IMR-90 (cell line): ENCODE data around the gene NFATC3. TPM values are rescaled to one million over a fixed set of nuclear protein-coding genes. Genes with fewer than 3 reads are reported as not detected.

Source experiments
- ATAC-seq: fragments of 200-7000 bp; cut with Tn5 transposase; 2 replicates; pipeline ENCODE4 v1.9.1; 2020; ENCODE audit warnings: low read depth, mild to moderate bottlenecking, moderate library complexity
- BruUV-seq: library from RNA; stranded (reverse); fragments of 400-500 nt; replicated peaks from 2 replicates; lab custom pipeline; 2021; lab: Mats Ljungman, UMichigan
- CTCF ChIA-PET: fragments of 300-600 bp; formaldehyde crosslinking; extraction: SDS; loops from one replicate; lab custom pipeline; 2021; ENCODE audit warnings: antibody characterized with exemption; lab: Yijun Ruan, JAX
- POLR2A ChIA-PET: fragments of 300-600 bp; sonication (Branson Sonifier 250); formaldehyde crosslinking; loops from one replicate; lab custom pipeline; 2022; ENCODE audit warnings: antibody characterized with exemption; ENCODE audit not compliant: unreplicated experiment; lab: Charles Lee
- DNase-seq: peaks from one replicate; pipeline ENCODE4 v3.0.0; 2013
- H2AFZ ChIP-seq: replicated peaks from 2 replicates; pipeline ENCODE3; 2013; ENCODE audit warnings: low read length, mild to moderate bottlenecking; ENCODE audit not compliant: poor library complexity
- H2AK5ac ChIP-seq: 2 replicates; pipeline ENCODE4 v1.6.1; 2013; ENCODE audit warnings: low read depth, low read length, inconsistent platforms
- H2AK9ac ChIP-seq: replicated peaks from 2 replicates; pipeline ENCODE3; 2013; ENCODE audit warnings: mild to moderate bottlenecking, low read depth, low read length, moderate library complexity; ENCODE audit not compliant: poor library complexity
- H2BK120ac ChIP-seq: 2 replicates; pipeline ENCODE4 v1.6.1; 2013; ENCODE audit warnings: low read depth, low read length, inconsistent platforms
- H2BK15ac ChIP-seq: 3 replicates; pipeline ENCODE4 v1.6.1; 2013; ENCODE audit warnings: low read depth, low read length, inconsistent platforms
- H2BK20ac ChIP-seq: 2 replicates; pipeline ENCODE4 v1.6.1; 2013; ENCODE audit warnings: low read depth, mild to moderate bottlenecking, inconsistent platforms, low read length, moderate library complexity
- H2BK5ac ChIP-seq: 2 replicates; pipeline ENCODE4 v1.6.1; 2013; ENCODE audit warnings: mild to moderate bottlenecking, low read depth, low read length, inconsistent platforms; ENCODE audit not compliant: poor library complexity, severe bottlenecking
- H3K14ac ChIP-seq: replicated peaks from 2 replicates; pipeline ENCODE4 v1.6.1; 2013; ENCODE audit warnings: low read depth, low read length, inconsistent platforms
- H3K18ac ChIP-seq: 2 replicates; pipeline ENCODE4 v1.6.1; 2013; ENCODE audit warnings: low read depth, low read length, control low read depth
- H3K23ac ChIP-seq: 2 replicates; pipeline ENCODE4 v1.6.1; 2013; ENCODE audit warnings: low read depth, low read length, inconsistent platforms
- H3K27ac ChIP-seq: 2 replicates; pipeline ENCODE4 v1.5.1; 2013; ENCODE audit warnings: mild to moderate bottlenecking, control low read depth, low read length; ENCODE audit not compliant: insufficient read depth
- H3K27me3 ChIP-seq: 2 replicates; pipeline ENCODE4 v1.6.1; 2013; ENCODE audit warnings: low read length; ENCODE audit not compliant: control insufficient read depth, insufficient read depth
- H3K36me3 ChIP-seq: 2 replicates; pipeline ENCODE4 v1.6.1; 2013; ENCODE audit warnings: low read length, mixed read lengths; ENCODE audit not compliant: control insufficient read depth, insufficient read depth
- H3K4ac ChIP-seq: 2 replicates; pipeline ENCODE4 v1.6.1; 2013; ENCODE audit warnings: low read depth, low read length, inconsistent platforms
- H3K4me1 ChIP-seq: 2 replicates; pipeline ENCODE4 v1.6.1; 2013; ENCODE audit warnings: low read length, mixed read lengths; ENCODE audit not compliant: control insufficient read depth, insufficient read depth
- H3K4me2 ChIP-seq: 2 replicates; pipeline ENCODE4 v1.6.1; 2013; ENCODE audit warnings: low read depth, mild to moderate bottlenecking, control low read depth, low read length, moderate library complexity
- H3K4me3 ChIP-seq: 2 replicates; pipeline ENCODE4 v1.5.1; 2013; ENCODE audit warnings: low read depth, mild to moderate bottlenecking, control low read depth, low read length, moderate library complexity; ENCODE audit not compliant: insufficient read depth
- H3K56ac ChIP-seq: 2 replicates; pipeline ENCODE4 v1.6.1; 2013; ENCODE audit warnings: low read length, inconsistent platforms; ENCODE audit not compliant: insufficient read depth; ENCODE audit errors: extremely low read depth
- H3K79me1 ChIP-seq, 2 experiments: 2 replicates each; pipeline ENCODE4 v1.6.1; 2013; ENCODE audit warnings: low read length in 2 of 2, inconsistent platforms in 1 of 2, low read depth in 1 of 2
- H3K9ac ChIP-seq: 2 replicates; pipeline ENCODE4 v1.6.1; 2013; ENCODE audit warnings: low read depth, low read length, control low read depth
- H3K9me1 ChIP-seq: 2 replicates; pipeline ENCODE4 v1.6.1; 2013; ENCODE audit warnings: low read length, inconsistent platforms; ENCODE audit not compliant: insufficient read depth
- H3K9me3 ChIP-seq: 2 replicates; pipeline ENCODE4 v1.6.1; 2013; ENCODE audit warnings: low read length; ENCODE audit not compliant: control insufficient read depth, insufficient read depth
- H4K20me1 ChIP-seq: 2 replicates; pipeline ENCODE4 v1.6.1; 2013; ENCODE audit warnings: low read length, inconsistent platforms; ENCODE audit not compliant: insufficient read depth
- H4K5ac ChIP-seq: 2 replicates; pipeline ENCODE4 v1.6.1; 2013; ENCODE audit warnings: mild to moderate bottlenecking, low read depth, low read length, control low read depth
- H4K8ac ChIP-seq, 2 experiments: 2 replicates each; pipeline ENCODE4 v1.6.1; 2013; ENCODE audit warnings: low read depth in 2 of 2, low read length in 2 of 2, control low read depth in 1 of 2, inconsistent platforms in 1 of 2
- H4K91ac ChIP-seq: 2 replicates; pipeline ENCODE4 v1.6.1; 2013; ENCODE audit warnings: low read depth, low read length, inconsistent platforms; ENCODE audit not compliant: insufficient read depth
- CHD1 ChIP-seq: IDR thresholded peaks from 2 replicates; pipeline ENCODE4 v1.6.1; 2012; ENCODE audit warnings: low read depth, low read length, improper control_type of control experiment
- MAZ ChIP-seq: IDR thresholded peaks from 2 replicates; pipeline ENCODE4 v1.6.1; 2012; ENCODE audit warnings: low read depth, mild to moderate bottlenecking, low read length, improper control_type of control experiment, moderate library complexity, borderline replicate concordance
- MXI1 ChIP-seq: IDR thresholded peaks from 2 replicates; pipeline ENCODE4 v1.6.1; 2012; ENCODE audit warnings: low read depth, mild to moderate bottlenecking, low read length, moderate library complexity, borderline replicate concordance
- POLR2A ChIP-seq: IDR thresholded peaks from 2 replicates; pipeline ENCODE4 v1.6.1; 2012; ENCODE audit warnings: mild to moderate bottlenecking, low read depth, low read length
- RAD21 ChIP-seq: IDR thresholded peaks from 2 replicates; pipeline ENCODE4 v1.6.1; 2012; ENCODE audit warnings: low read length, improper control_type of control experiment
- RCOR1 ChIP-seq: IDR thresholded peaks from 2 replicates; pipeline ENCODE4 v1.6.1; 2012; ENCODE audit warnings: mild to moderate bottlenecking, low read length, improper control_type of control experiment; ENCODE audit not compliant: insufficient replicate concordance
- SMC3 ChIP-seq: fragments of 150-350 bp; IDR thresholded peaks from 2 replicates; pipeline ENCODE4 v1.6.1; 2016; ENCODE audit warnings: low read depth, mild to moderate bottlenecking, antibody characterized with exemption, low read length, moderate library complexity
- WGBS, 2 experiments: methylation state at CpG; one replicate each; pipeline versions ENCODE4 v1.1.5 to v1.1.7; 2013; ENCODE audit warnings: missing lambda C conversion rate in 2 of 2; ENCODE audit not compliant: insufficient read length in 1 of 2; ENCODE audit errors: extremely low coverage in 2 of 2; 5-methylcytosine and 5-hydroxymethylcytosine counted together
- dilution Hi-C: fragments of 300-500 bp; cut with HindIII; formaldehyde crosslinking; loops from one replicate; pipeline ENCODE4 v1.14.3; 2018; ENCODE audit warnings: low sequenced_read_pairs; ENCODE audit not compliant: unreplicated experiment
- in situ Hi-C: fragments of 300-500 bp; cut with MboI; formaldehyde crosslinking; loops from 3 replicates; pipeline ENCODE4 v1.14.3; 2019; ENCODE audit warnings: low sequenced_read_pairs, inconsistent platforms, mixed read lengths
- intact Hi-C: fragments of 100-400 bp; cut with micrococcal nuclease; formaldehyde crosslinking; loops from 2 replicates; pipeline ENCODE4 v1.10.0; 2022
- polyA plus RNA-seq, 3 experiments: library from polyadenylated mRNA; depleted of rRNA; stranded (reverse); fragments of >200 nt; gene quantifications; 2 replicates each; pipeline ENCODE4 v1.2.3, GENCODE V29; 2012; ENCODE audit warnings: low replicate concordance in 1 of 3
- total RNA-seq: library from RNA; depleted of rRNA; stranded (reverse); fragments of >200 nt; gene quantifications from 2 replicates; pipeline ENCODE4 v1.2.3, GENCODE V29; 2012

Gene NFATC3
- total and polyA plus RNA-seq, 2 of the 4 experiments (the other 2 are of a cell fraction), result 6.3 to 21.5 TPM

DNA sequence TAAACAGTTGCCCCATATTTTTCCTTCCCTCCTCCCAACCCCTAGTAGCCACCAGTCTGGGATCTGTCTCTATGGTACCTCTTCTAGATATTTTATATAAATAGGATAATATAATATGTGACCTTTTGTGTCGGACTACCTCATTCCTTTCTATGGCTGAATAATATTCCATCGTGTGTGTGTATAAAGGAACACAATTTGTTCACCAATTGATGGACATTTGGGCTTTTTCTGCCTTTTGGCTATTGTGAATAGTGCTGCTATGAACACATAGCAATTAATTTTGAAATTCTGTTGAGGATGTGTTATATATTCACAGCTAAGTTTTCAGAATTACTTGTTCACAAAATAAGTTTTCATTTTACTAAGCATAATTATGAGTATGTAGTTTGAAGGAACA lies 2.5 kb downstream of the NFATC3 start:
- H4K8ac ChIP-seq, result no peak overlapping the region
- no peak overlapping the region for H4K5ac ChIP-seq
- peaks cover 12% of the 10 kb centered on the region for H3K4me1 ChIP-seq
- no peak for ATAC-seq
- POLR2A ChIA-PET, result interaction anchor here (0.7 kb wide), 1 partner anchor 547 kb away, joined by 3 read pairs; no protein-coding TSS in a partner anchor
- H2BK120ac ChIP-seq, result no peak overlapping the region
- intact Hi-C loops, result loop anchor here (2.0 to 10.0 kb wide), 2 partner anchors 29 to 237 kb away; no protein-coding TSS in a partner anchor
- no peak overlapping the region for H2AK9ac ChIP-seq
- no peak overlapping the region for H2AK5ac ChIP-seq
- dilution Hi-C loops, result no loop called here
- no peak overlapping the region for H3K4me2 ChIP-seq
- in situ Hi-C loops, result no loop called here
- H3K27me3 ChIP-seq, result no peaks in the 10 kb centered on the region
- no peak overlapping the region for H2AFZ ChIP-seq
- no peak overlapping the region for H3K14ac ChIP-seq
- H3K4me3 ChIP-seq, result no peak overlapping the region
- DNase-seq, result no peak
- H3K56ac ChIP-seq, result no peak overlapping the region
- TF ChIP-seq RAD21 (no peak), SMC3 (no peak), MAZ (no peak), RCOR1 (no peak), POLR2A (no peak), MXI1 (no peak), CHD1 (no peak)
- no peak overlapping the region for H3K18ac ChIP-seq
- BruUV-seq, result no TSS peak
- H4K20me1 ChIP-seq, result peaks cover 8% of the 10 kb centered on the region; the same call in 1 of the 2 replicates
- no peak overlapping the region for H3K9ac ChIP-seq
- 0 out of 2 replicates have a peak overlapping the region, but pooled peaks have one; percentile 55 for H3K23ac ChIP-seq
- no peak overlapping the region for H3K27ac ChIP-seq
- no peak overlapping the region for H2BK5ac ChIP-seq
- no CpG with 5 or more reads among the region's 2 CpGs for WGBS, 2 experiments
- CTCF ChIA-PET, result no interaction called here
- H4K91ac ChIP-seq, result no peak overlapping the region
- no peak overlapping the region for H2BK15ac ChIP-seq
- H3K9me3 ChIP-seq, result no peaks in the 10 kb centered on the region
- H3K36me3 ChIP-seq, result no peaks in the 10 kb centered on the region
- no peak overlapping the region for H3K4ac ChIP-seq
- H2BK20ac ChIP-seq, result no peak overlapping the region
- peaks cover 10 to 47% of the 10 kb centered on the region in 2 experiments; a peak in 3 of 4 replicates for H3K79me1 ChIP-seq
- peaks cover 15% of the 10 kb centered on the region; the same call in 1 of the 2 replicates for H3K9me1 ChIP-seq
